Natural killer cell treated with Interleukin-12 subunit alpha and Interleukin-12 subunit beta and Interleukin-15 and Interleukin-18, amount 100 ng/mL, for 72 hours (primary cell): Measurements from ENCODE around the gene MATR3. TPM values are rescaled to one million over a fixed set of nuclear protein-coding genes. Genes with fewer than 3 reads are reported as not detected.
A peak's percentile ranks its signal among the peaks of the same experiment; 100 is the strongest.

ENCODE experiments used
- ATAC-seq, 2 donors: fragments of 150-1000 bp; cut with Tn5 transposase in 1 of 2; sonication (Bioruptor Pico), chemical (Tn5 transposase) in 1 of 2; 2 replicates each; pipeline ENCODE4 v1.10.0; 2021
- DNase-seq: peaks from one replicate; pipeline ENCODE4 v3.0.0; 2022; ENCODE audit warnings: low spot score
- H3K27ac Mint-ChIP-seq, 2 donors: 1 replicate in 1 of 2; 2 replicates in 1 of 2; pipeline ENCODE4 v1.8.0; 2022; ENCODE audit warnings: mixed read lengths in 2 of 2, mild to moderate bottlenecking in 1 of 2, moderate library complexity in 1 of 2
- H3K27me3 Mint-ChIP-seq, 2 donors: 1 replicate in 1 of 2; 2 replicates in 1 of 2; pipeline ENCODE4 v1.8.0; 2022; ENCODE audit warnings: mixed read lengths in 2 of 2
- H3K36me3 Mint-ChIP-seq: one replicate; pipeline ENCODE4 v1.8.0; 2022; ENCODE audit warnings: mixed read lengths
- H3K4me1 Mint-ChIP-seq, 2 donors: 1 replicate in 1 of 2; 2 replicates in 1 of 2; pipeline ENCODE4 v1.8.0; 2022; ENCODE audit warnings: low read depth in 2 of 2, mixed read lengths in 2 of 2, mild to moderate bottlenecking in 1 of 2
- H3K4me3 Mint-ChIP-seq: one replicate; pipeline ENCODE4 v1.8.0; 2022; ENCODE audit warnings: mixed read lengths
- H3K9me3 Mint-ChIP-seq: 2 replicates; pipeline ENCODE4 v1.8.0; 2022; ENCODE audit warnings: mixed read lengths
- total RNA-seq, 2 donors: library from RNA; stranded (reverse); gene quantifications; one replicate each; pipeline ENCODE4 v1.2.3, GENCODE V29; 2022

Gene MATR3
- total RNA-seq, 2 donors from 2014 or later: 206 to 229 TPM

DNA sequence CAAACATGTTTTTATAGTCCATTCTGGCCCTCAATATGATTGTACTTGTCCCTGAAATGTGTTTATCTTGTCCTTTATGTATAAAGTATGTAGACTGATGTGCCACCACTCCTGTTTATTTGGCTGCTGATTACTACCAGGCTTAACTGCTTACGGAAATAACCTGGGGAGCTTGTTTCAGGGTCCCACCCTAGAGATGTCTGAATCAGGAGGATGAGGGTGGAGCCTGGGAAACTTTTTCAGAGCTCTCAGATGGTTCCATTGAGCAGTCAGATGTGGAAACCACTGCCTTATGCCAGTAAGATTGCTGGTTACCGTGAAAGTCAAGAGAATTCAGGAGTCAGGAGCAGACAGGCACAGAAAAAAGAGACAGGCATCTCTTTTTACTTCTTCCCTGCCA, 70.4 kb downstream of the MATR3 start:
- DNase-seq (no peak), ATAC-seq (no peak)
- H3K27ac Mint-ChIP-seq: peak overlapping the region; percentile 11 to 33

DNA sequence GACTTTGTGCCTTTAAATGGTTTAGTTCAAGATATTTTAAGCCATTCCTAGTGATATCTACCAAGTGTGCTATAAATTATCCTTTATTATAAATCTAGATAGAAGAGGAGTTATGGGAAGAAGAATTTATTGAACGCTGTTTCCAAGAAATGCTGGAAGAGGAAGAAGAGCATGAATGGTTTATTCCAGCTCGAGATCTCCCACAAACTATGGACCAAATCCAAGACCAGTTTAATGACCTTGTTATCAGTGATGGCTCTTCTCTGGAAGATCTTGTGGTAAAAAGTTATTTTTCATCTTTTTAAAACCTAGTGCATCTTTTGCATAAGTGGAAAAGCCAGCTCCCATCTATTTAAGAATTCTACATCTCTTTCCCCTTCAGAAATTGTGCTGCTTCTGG, 70.9 kb downstream of the MATR3 start:
- H3K27me3 Mint-ChIP-seq: no peaks in the 10 kb centered on the region
- H3K36me3 Mint-ChIP-seq: peaks cover 14% of the 10 kb centered on the region
- H3K4me1 Mint-ChIP-seq: peaks cover 14% of the 10 kb centered on the region in 2 donors
- ATAC-seq (no peak), DNase-seq (no peak)
- H3K4me3 Mint-ChIP-seq: no peak overlapping the region
- H3K27ac Mint-ChIP-seq: peak overlapping the region; percentile 11 to 33
- H3K9me3 Mint-ChIP-seq: no peaks in the 10 kb centered on the region

More for the DNA sequence above, 70.4 kb downstream of the MATR3 start:
- Mint-ChIP-seq H3K9me3 (no peaks in the 10 kb centered on the region), H3K4me3 (no peak overlapping the region), H3K4me1 (peaks cover 14 to 16% of the 10 kb centered on the region in 2 donors), H3K36me3 (peaks cover 14% of the 10 kb centered on the region), H3K27me3 (no peaks in the 10 kb centered on the region)

DNA sequence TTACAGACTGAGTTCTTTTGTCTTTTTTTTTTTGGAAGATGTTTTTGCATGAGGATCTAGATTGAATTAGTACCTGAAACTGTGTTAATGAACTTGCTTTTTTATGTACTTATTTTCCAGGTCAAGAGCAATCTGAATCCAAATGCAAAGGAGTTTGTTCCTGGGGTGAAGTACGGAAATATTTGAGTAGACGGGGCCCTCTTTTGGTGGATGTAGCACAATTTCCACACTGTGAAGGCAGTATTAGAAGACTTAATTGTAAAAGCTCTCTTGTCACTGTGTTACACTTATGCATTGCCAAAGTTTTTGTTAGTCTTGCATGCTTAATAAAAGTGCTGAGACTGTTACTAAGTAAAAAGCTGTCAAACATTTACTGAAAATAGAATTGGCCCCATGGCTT, 75.1 kb downstream of the MATR3 start:
- Mint-ChIP-seq H3K36me3 (peaks cover 19% of the 10 kb centered on the region), H3K4me1 (peaks cover 6 to 13% of the 10 kb centered on the region in 2 donors), H3K27ac (no peak overlapping the region), H3K27me3 (no peaks in the 10 kb centered on the region), H3K9me3 (no peaks in the 10 kb centered on the region), H3K4me3 (no peak overlapping the region)
- no peak for DNase-seq
- no peak for ATAC-seq

DNA sequence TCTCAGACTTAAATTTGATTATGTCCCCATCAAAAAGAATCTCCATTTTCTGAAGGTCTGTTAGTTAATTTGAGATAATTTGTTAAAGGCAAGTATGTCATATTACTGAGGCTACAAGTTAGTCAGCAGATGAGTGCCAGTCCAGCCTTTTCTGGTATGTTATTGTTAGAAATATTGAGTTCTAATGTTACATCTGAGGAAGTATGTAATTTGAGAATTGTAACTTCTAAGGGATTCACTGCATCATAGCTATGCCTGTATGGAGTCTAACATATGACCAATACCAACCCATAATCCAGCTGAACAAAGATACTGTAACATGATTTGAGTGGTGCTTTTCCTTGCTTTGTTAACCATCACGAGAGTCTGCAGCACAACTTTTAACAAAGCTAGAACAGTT, 75.6 kb downstream of the MATR3 start:
- Mint-ChIP-seq H3K9me3 (no peaks in the 10 kb centered on the region), H3K4me1 (peaks cover 5 to 7% of the 10 kb centered on the region in 2 donors), H3K36me3 (peaks cover 13% of the 10 kb centered on the region), H3K27ac (no peak overlapping the region), H3K4me3 (no peak overlapping the region), H3K27me3 (no peaks in the 10 kb centered on the region)
- ATAC-seq (no peak), DNase-seq (no peak)

DNA sequence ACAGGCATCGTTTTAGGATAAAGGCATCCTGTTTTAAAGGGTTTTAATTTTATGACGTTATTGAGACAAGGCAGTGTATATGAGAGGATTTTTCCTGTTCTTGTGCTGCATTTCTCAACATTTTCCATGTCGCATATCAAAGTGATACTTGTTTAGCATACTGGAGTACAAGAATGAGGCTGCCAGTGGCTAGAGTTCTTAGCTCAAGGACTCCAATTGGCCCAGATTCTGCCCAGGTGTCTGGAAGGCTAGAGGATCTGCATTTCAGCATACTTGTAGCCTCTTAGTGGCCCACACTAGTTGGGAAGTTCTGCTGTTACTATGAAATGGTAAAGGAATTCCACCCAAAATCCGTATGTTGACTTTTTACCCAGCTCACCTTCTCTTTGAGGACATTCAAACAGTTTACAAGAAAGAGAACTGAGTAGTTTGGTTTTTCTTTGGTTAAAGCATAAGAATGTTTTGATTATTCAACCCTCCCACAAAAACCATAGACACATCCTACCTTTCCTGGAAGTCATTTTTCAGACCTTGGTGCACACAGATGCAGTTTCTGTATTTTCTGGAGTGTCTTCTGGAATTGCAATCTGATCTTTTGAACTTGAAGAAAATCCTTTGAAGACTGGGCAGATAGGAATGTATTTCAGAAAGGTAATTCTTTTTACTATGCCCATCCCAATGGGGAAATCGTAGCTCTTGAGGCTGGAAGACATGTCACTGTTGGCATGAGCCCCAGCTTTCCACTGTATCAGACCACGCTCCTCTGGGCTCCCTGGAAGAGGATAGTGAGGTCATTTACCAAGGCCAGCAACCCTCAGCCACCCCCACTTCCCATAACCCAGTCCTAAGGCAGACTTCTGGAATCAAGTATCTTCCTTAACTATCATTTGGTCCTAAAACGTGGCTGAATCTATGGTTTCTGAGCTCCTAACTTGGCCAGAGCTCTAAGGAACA, 78.2 kb downstream of the MATR3 start:
- Mint-ChIP-seq H3K36me3 (peaks cover 9% of the 10 kb centered on the region), H3K4me1 (peaks cover 5 to 6% of the 10 kb centered on the region in 2 donors), H3K27ac (peak overlapping the region; percentile 21 to 56), H3K4me3 (no peak overlapping the region), H3K27me3 (no peaks in the 10 kb centered on the region), H3K9me3 (no peaks in the 10 kb centered on the region)
- DNase-seq (no peak), ATAC-seq (no peak)

DNA sequence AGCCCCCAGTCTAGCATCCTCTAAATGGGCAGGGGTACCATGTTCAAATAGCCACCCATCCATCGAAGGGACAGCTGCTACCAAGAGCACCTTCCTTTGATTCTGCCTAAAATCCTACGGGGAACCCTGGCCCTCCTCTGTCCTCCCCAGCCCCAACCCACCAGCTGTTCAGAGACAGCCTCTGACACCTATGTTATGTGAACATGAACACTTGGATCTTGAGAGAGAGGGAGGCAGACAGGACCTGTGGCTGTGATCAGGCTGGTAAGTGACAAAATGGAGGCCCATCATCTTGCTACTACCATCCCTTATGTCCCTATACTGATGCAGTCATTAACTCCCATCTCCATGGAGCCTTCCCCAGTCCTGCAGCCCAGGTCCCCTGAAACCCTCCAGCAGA, 81.4 kb downstream of the MATR3 start:
- Mint-ChIP-seq H3K27ac (no peak overlapping the region), H3K4me1 (peaks cover 5 to 6% of the 10 kb centered on the region in 2 donors), H3K27me3 (no peaks in the 10 kb centered on the region), H3K9me3 (no peaks in the 10 kb centered on the region), H3K4me3 (no peak overlapping the region), H3K36me3 (peaks cover 5% of the 10 kb centered on the region)
- ATAC-seq (no peak), DNase-seq (no peak)

DNA sequence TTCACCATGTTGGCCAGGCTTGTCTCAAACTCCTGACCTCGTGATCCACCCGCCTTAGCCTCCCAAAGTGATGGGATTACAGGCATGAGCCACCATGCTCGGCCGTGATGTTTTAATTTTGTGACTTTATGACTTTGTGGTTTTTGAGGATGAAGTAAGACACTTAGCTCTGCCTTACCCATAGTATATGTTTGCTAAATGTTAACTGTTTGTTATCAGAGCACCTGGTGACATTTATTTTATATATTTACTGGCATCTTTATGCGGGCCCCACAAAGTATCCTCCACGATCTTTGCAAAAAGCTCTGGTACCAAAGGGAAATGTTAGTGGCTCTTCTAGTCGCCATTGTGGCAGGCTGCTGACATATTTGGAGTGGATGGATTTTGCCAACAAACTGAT, 82.8 kb downstream of the MATR3 start:
- no peak overlapping the region for H3K4me3 Mint-ChIP-seq
- peaks cover 5% of the 10 kb centered on the region for H3K36me3 Mint-ChIP-seq
- DNase-seq (no peak), ATAC-seq (no peak)
- no peaks in the 10 kb centered on the region for H3K27me3 Mint-ChIP-seq
- H3K27ac Mint-ChIP-seq: no peak overlapping the region
- H3K4me1 Mint-ChIP-seq: peaks cover 5 to 6% of the 10 kb centered on the region in 2 donors
- no peaks in the 10 kb centered on the region for H3K9me3 Mint-ChIP-seq

DNA sequence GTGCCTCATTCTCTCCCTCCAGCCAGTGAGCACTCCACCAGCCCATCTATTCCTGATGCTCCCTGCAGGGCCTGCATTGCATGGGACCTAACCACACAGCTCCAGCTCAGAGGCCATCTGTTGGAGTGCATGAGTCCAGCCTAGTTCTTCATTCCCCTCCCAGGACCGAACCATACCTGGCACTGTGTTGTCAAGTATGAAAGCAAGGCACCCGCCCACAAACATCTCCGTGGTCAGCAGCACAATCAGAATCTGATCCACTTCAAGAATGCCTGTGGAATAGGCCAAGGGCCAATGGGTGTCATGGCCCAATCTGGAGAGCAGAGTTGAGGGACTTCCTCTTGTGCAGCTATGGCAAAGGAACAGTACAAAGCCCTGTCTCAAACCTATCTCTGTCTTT, 83.7 kb downstream of the MATR3 start:
- Mint-ChIP-seq H3K4me3 (no peak overlapping the region), H3K36me3 (peaks cover under 1% of the 10 kb centered on the region), H3K4me1 (peaks cover 0 to 1% of the 10 kb centered on the region in 2 donors), H3K27ac (no peak overlapping the region), H3K27me3 (no peaks in the 10 kb centered on the region), H3K9me3 (no peaks in the 10 kb centered on the region)
- DNase-seq: no peak
- ATAC-seq: no peak

DNA sequence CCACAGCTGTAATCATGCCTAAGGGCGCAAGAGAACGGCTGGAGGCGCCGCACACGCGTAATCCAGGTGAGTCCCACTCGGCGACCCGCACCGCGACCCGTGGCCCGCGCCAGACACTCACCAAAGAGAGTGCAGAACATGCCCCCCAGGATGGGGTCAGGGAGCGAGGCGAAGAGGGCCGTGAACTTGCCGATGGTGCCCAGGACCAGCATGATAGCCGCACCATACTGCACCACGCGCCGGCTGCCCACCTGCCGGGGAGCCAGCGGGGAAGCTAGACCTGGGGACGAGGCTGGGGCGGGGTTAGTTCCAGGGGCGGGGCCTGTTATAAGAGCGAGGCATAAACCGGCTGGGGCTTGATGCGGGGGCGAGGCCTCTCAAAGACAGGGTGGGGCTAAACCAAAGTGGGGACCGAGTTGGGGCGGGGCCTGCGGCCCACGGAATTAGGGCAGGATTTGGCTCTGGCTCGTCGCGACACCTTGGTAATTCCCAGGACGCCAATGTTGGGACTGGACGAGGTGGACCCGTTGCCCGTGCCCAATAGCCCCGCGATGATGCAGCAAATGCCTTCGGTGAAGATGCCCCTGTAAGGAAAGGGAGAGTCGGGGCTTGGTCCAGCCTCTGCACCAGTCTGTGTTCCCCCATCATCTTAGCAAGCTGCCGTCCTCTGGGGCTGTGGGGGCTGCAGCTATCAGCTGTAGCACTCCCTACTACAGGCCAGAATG, 84.7 kb downstream of the MATR3 start:
- no peak overlapping the region for H3K27ac Mint-ChIP-seq
- H3K4me3 Mint-ChIP-seq: no peak overlapping the region
- no peaks in the 10 kb centered on the region for H3K27me3 Mint-ChIP-seq
- no peaks in the 10 kb centered on the region for H3K9me3 Mint-ChIP-seq
- H3K4me1 Mint-ChIP-seq: peaks cover 0 to under 1% of the 10 kb centered on the region in 2 donors
- H3K36me3 Mint-ChIP-seq: no peaks in the 10 kb centered on the region
- ATAC-seq (peak in 1 of 2 donors; percentile 3), DNase-seq (no peak)

DNA sequence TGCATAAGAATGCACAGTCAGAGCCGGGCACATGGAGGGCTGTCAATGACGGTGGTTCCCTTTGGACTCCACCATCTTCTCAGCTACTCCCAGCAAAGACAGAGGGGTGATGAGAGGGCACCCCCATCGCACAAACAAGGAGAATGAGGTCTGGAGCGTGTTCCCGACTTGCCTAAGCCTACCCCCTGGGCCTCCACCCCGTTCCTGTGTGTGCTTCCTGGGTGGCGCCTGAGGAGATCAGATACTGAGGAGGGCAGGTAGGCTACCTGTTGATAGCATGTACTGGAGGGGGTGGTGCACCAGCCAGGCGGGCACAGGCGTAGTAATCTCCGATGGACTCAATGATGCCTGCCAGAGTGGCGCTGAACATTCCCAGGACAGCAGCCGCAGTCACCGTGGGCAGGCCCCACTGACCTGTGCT, 85.4 kb downstream of the MATR3 start:
- DNase-seq (no peak), ATAC-seq (no peak)
- Mint-ChIP-seq H3K4me1 (peaks cover 0 to 2% of the 10 kb centered on the region in 2 donors), H3K27me3 (no peaks in the 10 kb centered on the region), H3K9me3 (no peaks in the 10 kb centered on the region), H3K36me3 (no peaks in the 10 kb centered on the region), H3K4me3 (no peak overlapping the region), H3K27ac (no peak overlapping the region)

DNA sequence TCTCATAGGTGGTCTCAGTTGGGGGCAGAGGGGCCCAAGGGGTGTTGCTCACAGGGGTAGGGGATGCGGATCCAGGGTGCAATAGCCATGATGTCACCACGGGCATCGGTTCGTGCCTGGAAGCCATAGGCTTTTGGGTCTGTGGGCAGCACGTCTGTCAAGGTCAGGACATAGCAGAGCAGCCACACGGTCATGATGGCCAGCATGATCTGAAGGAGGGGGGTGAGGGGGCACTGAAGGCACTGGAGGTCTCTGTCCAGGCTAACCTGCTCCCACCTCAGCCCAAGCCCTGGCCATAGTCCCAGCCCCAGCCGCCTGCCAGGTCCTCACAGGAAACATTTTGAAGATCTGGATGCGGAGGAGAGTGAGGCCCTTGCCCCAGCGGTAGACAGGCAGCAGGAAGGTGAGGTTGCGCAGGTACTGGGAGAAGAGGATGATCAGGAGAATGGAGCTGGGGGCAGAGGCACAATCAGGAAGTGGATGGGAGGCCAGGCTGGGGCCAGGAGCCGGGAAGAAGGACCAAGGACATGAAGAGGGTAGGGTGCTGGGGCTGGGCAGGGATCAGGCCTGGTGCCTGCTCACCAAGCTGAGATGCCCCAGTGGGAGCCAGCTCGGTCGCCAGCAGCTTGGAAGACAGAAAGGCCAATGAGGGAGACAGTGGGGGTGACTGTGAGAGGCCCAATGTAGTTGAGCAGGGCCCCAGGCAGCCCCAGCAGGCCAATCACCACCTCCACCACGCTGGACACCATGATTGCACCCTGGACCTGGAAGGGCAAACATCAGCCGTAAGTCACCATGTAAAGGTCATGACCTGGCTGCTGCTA, 86.3 kb downstream of the MATR3 start:
- Mint-ChIP-seq H3K9me3 (no peaks in the 10 kb centered on the region), H3K27me3 (no peaks in the 10 kb centered on the region), H3K4me3 (no peak overlapping the region), H3K27ac (no peak overlapping the region), H3K4me1 (peaks cover 7 to 8% of the 10 kb centered on the region in 2 donors), H3K36me3 (no peaks in the 10 kb centered on the region)
- ATAC-seq: no peak
- no peak for DNase-seq
